Activated CD4-positive, alpha-beta T cell treated with anti-CD3 and anti-CD28 coated beads for 36 hours (primary cell): ENCODE measurements around the gene PDCD10. TPM values are rescaled to one million over a fixed set of nuclear protein-coding genes. Genes with fewer than 3 reads are reported as not detected.

Source experiments
- ATAC-seq: fragments of 200-7000 bp; cut with Tn5 transposase; one replicate; pipeline ENCODE4 v1.10.0; 2021; ENCODE audit warnings: mild to moderate bottlenecking, moderate library complexity
- CTCF ChIA-PET: fragments of 350-600 bp; sonication (Branson Sonifier 250); formaldehyde crosslinking; loops from one replicate; lab custom pipeline; 2021; ENCODE audit warnings: antibody characterized with exemption; lab: Charles Lee
- POLR2A ChIA-PET: fragments of 350-600 bp; sonication (Branson Sonifier 250); formaldehyde crosslinking; loops from one replicate; lab custom pipeline; 2021; ENCODE audit warnings: antibody characterized with exemption, inconsistent platforms; lab: Charles Lee
- DNase-seq: peaks from one replicate; pipeline ENCODE4 v3.0.0-alpha.2; 2020
- H3K27ac Mint-ChIP-seq: one replicate; pipeline ENCODE4 v1.8.0; 2021; ENCODE audit warnings: mixed read lengths
- H3K27me3 Mint-ChIP-seq: one replicate; pipeline ENCODE4 v1.8.0; 2021; ENCODE audit warnings: mixed read lengths
- H3K36me3 Mint-ChIP-seq: one replicate; pipeline ENCODE4 v1.8.0; 2021; ENCODE audit warnings: low read depth, mixed read lengths
- H3K4me1 Mint-ChIP-seq: one replicate; pipeline ENCODE4 v1.8.0; 2021; ENCODE audit warnings: mixed read lengths
- H3K4me3 Mint-ChIP-seq: one replicate; pipeline ENCODE4 v1.8.0; 2021; ENCODE audit warnings: mild to moderate bottlenecking, moderate library complexity, mixed read lengths
- H3K9me3 Mint-ChIP-seq: one replicate; pipeline ENCODE4 v1.8.0; 2021; ENCODE audit warnings: low read depth, mixed read lengths
- intact Hi-C, 2 experiments: fragments of 100-400 bp; cut with DNase I in 1 of 2; cut with micrococcal nuclease in 1 of 2; formaldehyde crosslinking; loops; one replicate each; pipeline versions ENCODE4 v1.14.2 to v1.15.1; 2022 to 2024; cut with DNase I, micrococcal nuclease
- total RNA-seq, 2 experiments: library from RNA; stranded (reverse); gene quantifications; one replicate each; pipeline ENCODE4 v1.2.3, GENCODE V29; 2021

Gene PDCD10
- total RNA-seq, 2 experiments from 2014 or later = 95.4 to 118 TPM

DNA sequence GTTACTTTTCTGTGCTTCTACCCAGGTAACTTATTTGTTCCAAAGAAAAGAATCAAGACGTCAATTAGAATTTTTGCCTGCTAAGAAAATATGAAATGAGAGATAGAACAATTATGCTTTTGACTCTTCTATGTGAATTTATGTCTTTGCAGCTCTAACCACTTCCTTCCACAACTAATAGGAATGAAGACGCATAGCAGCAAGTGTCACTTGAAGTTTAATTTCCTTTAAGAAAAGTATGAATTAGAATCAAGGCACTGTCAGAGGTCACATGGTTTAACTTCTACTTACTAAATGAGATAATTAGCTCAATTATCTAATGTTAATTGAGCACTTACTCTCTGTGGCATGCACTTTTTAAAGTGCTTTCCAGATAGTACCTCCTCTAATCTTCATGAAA lies 84.2 kb downstream of the PDCD10 start:
- CTCF ChIA-PET = no interaction called here
- H3K27me3 Mint-ChIP-seq = no peaks in the 10 kb centered on the region
- DNase-seq = no peak

GRCh38 chr3:167649746-167650145 lies 84.9 kb downstream of the PDCD10 start:
- ChIA-PET CTCF (no interaction called here), POLR2A (no interaction called here)
- intact Hi-C loops = no loop called here
- no peak for ATAC-seq
- H3K4me1 Mint-ChIP-seq = peaks cover 11% of the 10 kb centered on the region
- H3K36me3 Mint-ChIP-seq = no peaks in the 10 kb centered on the region
- no peak overlapping the region for H3K4me3 Mint-ChIP-seq
- no peak for DNase-seq
- H3K27ac Mint-ChIP-seq = no peak overlapping the region
- H3K9me3 Mint-ChIP-seq = peaks cover 3% of the 10 kb centered on the region
- H3K27me3 Mint-ChIP-seq = no peaks in the 10 kb centered on the region

More for the DNA sequence above, 84.2 kb downstream of the PDCD10 start:
- ATAC-seq = no peak
- Mint-ChIP-seq H3K4me1 (peaks cover 11% of the 10 kb centered on the region), H3K4me3 (no peak overlapping the region), H3K36me3 (no peaks in the 10 kb centered on the region), H3K27ac (no peak overlapping the region), H3K9me3 (peaks cover 2% of the 10 kb centered on the region)
- POLR2A ChIA-PET = no interaction called here
- intact Hi-C loops = no loop called here

GRCh38 chr3:167644611-167645010 lies 90.1 kb downstream of the PDCD10 start:
- Mint-ChIP-seq H3K4me3 (no peak overlapping the region), H3K27ac (no peak overlapping the region), H3K4me1 (peaks cover under 1% of the 10 kb centered on the region), H3K9me3 (peaks cover 3% of the 10 kb centered on the region), H3K27me3 (peaks cover 4% of the 10 kb centered on the region), H3K36me3 (no peaks in the 10 kb centered on the region)
- ChIA-PET CTCF (interaction anchor here (0.7 to 1.6 kb wide), 2 partner anchors 82 to 395 kb away, joined by 3 to 4 read pairs; no protein-coding TSS in a partner anchor), POLR2A (no interaction called here)
- ATAC-seq = no peak
- intact Hi-C loops = no loop called here
- no peak for DNase-seq

Other genes starting within 250 kb of the PDCD10 start
- gene WDR49, start 81.0 kb downstream of the PDCD10 start, total RNA-seq = not detected
- 1 to 10 TPM; 1.2 to 1.4 TPM for gene SERPINI1, start 829 bp upstream of the PDCD10 start, total RNA-seq